ENCODE data around the gene TM9SF3. TPM values are rescaled to one million over a fixed set of nuclear protein-coding genes. Genes with fewer than 3 reads are reported as not detected.

The TM9SF3 gene
- total and polyA plus RNA-seq, 2 donors (not counting 1 experiment from before 2014, with no cell fraction given): 6.9 to 63.4 TPM

GRCh38 chr10:96473866-96474265 is 112.9 kb downstream of the TM9SF3 start:
- TF ChIP-seq EZH2 (IDR thresholded peaks at IDR 0.05; ENCODE audit: borderline replicate concordance, insufficient read depth, low read depth, low read length, poor library complexity, severe bottlenecking): no peak
- TF ChIP-seq CTCF (IDR thresholded peaks at IDR 0.05): no peak
- H3K4me3 Mint-ChIP-seq: no peak overlapping the region
- WGBS (ENCODE audit: insufficient coverage): 85% methylated on average over 4 of the region's 9 CpGs
- intact Hi-C loops (cut with micrococcal nuclease): no loop called here
- Histone ChIP-seq H3K4me3 (ENCODE audit: control extremely low read depth in 1 of 5, extremely low read depth in 1 of 5, insufficient read depth in 1 of 5, low read depth in 2 of 5, low read length in 4 of 5) (no peak overlapping the region), H3K36me3 (replicated peaks in 1 of 2; ENCODE audit: control extremely low read depth in 1 of 2, control insufficient read depth in 1 of 2, extremely low read depth in 1 of 2, insufficient read depth in 2 of 2, low read length in 1 of 2) (no peaks in the 10 kb centered on the region), H3K79me2 (ENCODE audit: control insufficient read depth, insufficient read depth, low read length) (no peaks in the 10 kb centered on the region), H3K27ac (ENCODE audit: low read length in 2 of 2) (no peak overlapping the region), H3K9ac (ENCODE audit: low read length) (no peak overlapping the region), H2AFZ (ENCODE audit: insufficient read depth, low read depth, low read length, poor library complexity, severe bottlenecking) (no peak overlapping the region), H3K4me2 (replicated peaks; ENCODE audit: low read depth, low read length, poor library complexity, severe bottlenecking) (no peak overlapping the region), H3K9me3 (ENCODE audit: control extremely low read depth in 1 of 3, control insufficient read depth in 2 of 3, insufficient read depth in 1 of 3, low read length in 2 of 3) (no peaks in the 10 kb centered on the region), H3K4me1 (ENCODE audit: control insufficient read depth in 2 of 2, insufficient read depth in 2 of 2, low read length in 2 of 2) (no peaks in the 10 kb centered on the region), H3K27me3 (replicated peaks in 1 of 4; ENCODE audit: control extremely low read depth in 1 of 4, control insufficient read depth in 3 of 4, insufficient read depth in 4 of 4, low read length in 3 of 4) (peaks cover 0 to 2% (median 1%) of the 10 kb centered on the region in 4 experiments), H4K20me1 (ENCODE audit: control insufficient read depth, insufficient read depth, low read length, poor library complexity, severe bottlenecking) (no peaks in the 10 kb centered on the region)
- H3K9me3 Mint-ChIP-seq (ENCODE audit: insufficient read depth): no peaks in the 10 kb centered on the region
- ATAC-seq (ENCODE audit: low read depth) (no peak), DNase-seq (no peak)
- H3K4me1 Mint-ChIP-seq: no peaks in the 10 kb centered on the region
- ChIA-PET POLR2A (no interaction called here), CTCF (no interaction called here)
- peaks cover 17% of the 10 kb centered on the region for H3K27me3 Mint-ChIP-seq
- no peak overlapping the region for H3K27ac Mint-ChIP-seq

GRCh38 chr10:96470116-96470743 is 116.6 kb downstream of the TM9SF3 start:
- peaks cover 35% of the 10 kb centered on the region for H3K27me3 Mint-ChIP-seq
- ChIA-PET CTCF (interaction anchor here (1.1 kb wide), 1 partner anchor 30 kb away, joined by 5 read pairs; no protein-coding TSS in a partner anchor), POLR2A (no interaction called here)
- Histone ChIP-seq H3K9ac (ENCODE audit: low read length) (no peak overlapping the region), H2AFZ (ENCODE audit: insufficient read depth, low read depth, low read length, poor library complexity, severe bottlenecking) (no peak overlapping the region), H3K79me2 (ENCODE audit: control insufficient read depth, insufficient read depth, low read length) (no peaks in the 10 kb centered on the region), H3K27ac (ENCODE audit: low read length in 2 of 2) (no peak overlapping the region), H3K36me3 (replicated peaks in 1 of 2; ENCODE audit: control extremely low read depth in 1 of 2, control insufficient read depth in 1 of 2, extremely low read depth in 1 of 2, insufficient read depth in 2 of 2, low read length in 1 of 2) (no peaks in the 10 kb centered on the region), H3K9me3 (ENCODE audit: control extremely low read depth in 1 of 3, control insufficient read depth in 2 of 3, insufficient read depth in 1 of 3, low read length in 2 of 3) (no peaks in the 10 kb centered on the region), H4K20me1 (ENCODE audit: control insufficient read depth, insufficient read depth, low read length, poor library complexity, severe bottlenecking) (no peaks in the 10 kb centered on the region), H3K4me2 (replicated peaks; ENCODE audit: low read depth, low read length, poor library complexity, severe bottlenecking) (no peak overlapping the region), H3K27me3 (replicated peaks in 1 of 4; ENCODE audit: control extremely low read depth in 1 of 4, control insufficient read depth in 3 of 4, insufficient read depth in 4 of 4, low read length in 3 of 4) (peaks cover 0 to 3% (median 0%) of the 10 kb centered on the region in 4 experiments), H3K4me3 (ENCODE audit: control extremely low read depth in 1 of 5, extremely low read depth in 1 of 5, insufficient read depth in 1 of 5, low read depth in 2 of 5, low read length in 4 of 5) (no peak overlapping the region), H3K4me1 (ENCODE audit: control insufficient read depth in 2 of 2, insufficient read depth in 2 of 2, low read length in 2 of 2) (no peaks in the 10 kb centered on the region)
- no peaks in the 10 kb centered on the region for H3K4me1 Mint-ChIP-seq
- peak; percentile 46 for TF ChIP-seq CTCF (IDR thresholded peaks at IDR 0.05)
- TF ChIP-seq EZH2 (IDR thresholded peaks at IDR 0.05; ENCODE audit: borderline replicate concordance, insufficient read depth, low read depth, low read length, poor library complexity, severe bottlenecking): no peak
- 18% methylated on average over 2 of the region's 4 CpGs for WGBS (ENCODE audit: insufficient coverage)
- H3K9me3 Mint-ChIP-seq (ENCODE audit: insufficient read depth): no peaks in the 10 kb centered on the region
- intact Hi-C loops (cut with micrococcal nuclease): no loop called here
- H3K27ac Mint-ChIP-seq: no peak overlapping the region
- peak; percentile 25 for DNase-seq
- no peak overlapping the region for H3K4me3 Mint-ChIP-seq
- ATAC-seq (ENCODE audit: low read depth): no peak
